Activated naive CD8-positive, alpha-beta T cell treated with anti-CD3 and anti-CD28 coated beads, Interleukin-2, amount 10 ng/mL, durations not matched to agents 7 days and 5 days (primary cell): ENCODE results near the gene SH3BP1. TPM values are rescaled to one million over a fixed set of nuclear protein-coding genes. Genes with fewer than 3 reads are reported as not detected.

Source experiments
- ATAC-seq: fragments of 150-1000 bp; cut with Tn5 transposase; one replicate; pipeline ENCODE4 v1.10.0; 2021; ENCODE audit warnings: low read depth, moderate library complexity
- POLR2A ChIA-PET: fragments of 350-600 bp; sonication (Branson Sonifier 250); formaldehyde crosslinking; loops from one replicate; lab custom pipeline; 2021; ENCODE audit warnings: antibody characterized with exemption; lab: Charles Lee
- DNase-seq: peaks from one replicate; pipeline ENCODE4 v3.0.0; 2021
- H3K27ac Mint-ChIP-seq: one replicate; pipeline ENCODE4 v1.8.0; 2022; ENCODE audit warnings: mild to moderate bottlenecking, mixed read lengths
- H3K27me3 Mint-ChIP-seq: one replicate; pipeline ENCODE4 v1.8.0; 2022; ENCODE audit warnings: mild to moderate bottlenecking, moderate library complexity, mixed read lengths
- H3K36me3 Mint-ChIP-seq: one replicate; pipeline ENCODE4 v1.8.0; 2021; ENCODE audit warnings: mild to moderate bottlenecking, mixed read lengths
- H3K4me1 Mint-ChIP-seq: one replicate; pipeline ENCODE4 v1.8.0; 2021; ENCODE audit warnings: mixed read lengths
- H3K4me3 Mint-ChIP-seq: one replicate; pipeline ENCODE4 v1.8.0; 2022; ENCODE audit warnings: mild to moderate bottlenecking, moderate library complexity, mixed read lengths
- H3K9me3 Mint-ChIP-seq: one replicate; pipeline ENCODE4 v1.8.0; 2021; ENCODE audit warnings: mixed read lengths
- total RNA-seq, 2 experiments: library from RNA; stranded (reverse); gene quantifications; one replicate each; pipeline ENCODE4 v1.2.3, GENCODE V29; 2021

Gene SH3BP1
- total RNA-seq, 2 experiments from 2014 or later: 157 to 169 TPM

- Mint-ChIP-seq H3K4me1 (peaks cover 37% of the 10 kb centered on the region), H3K4me3 (peak overlapping the region; percentile 91), H3K9me3 (no peaks in the 10 kb centered on the region), H3K36me3 (peaks cover 8% of the 10 kb centered on the region), H3K27ac (peak overlapping the region; percentile 74), H3K27me3 (no peaks in the 10 kb centered on the region)
- DNase-seq (no peak), ATAC-seq (no peak)
- POLR2A ChIA-PET: interaction anchor here (0.6 to 9.9 kb wide), 11 partner anchors 11 to 994 kb away, joined by 3 to 216 read pairs (median 11); partner anchors contain the start of genes GGA1, LGALS1, NOL12 and SH3BP1
These were observed 19.8 kb downstream of the SH3BP1 start for GRCh38 chr22:37659066-37659896.

GRCh38 chr22:37659897-37660708, 20.6 kb downstream of the SH3BP1 start:
- H3K4me1 Mint-ChIP-seq: peaks cover 39% of the 10 kb centered on the region
- ATAC-seq (no peak), DNase-seq (no peak)
- H3K4me3 Mint-ChIP-seq: peak overlapping the region; percentile 91
- peaks cover 4% of the 10 kb centered on the region for H3K36me3 Mint-ChIP-seq
- H3K27me3 Mint-ChIP-seq: no peaks in the 10 kb centered on the region
- H3K9me3 Mint-ChIP-seq: no peaks in the 10 kb centered on the region
- POLR2A ChIA-PET: interaction anchor here (0.6 to 9.9 kb wide), 4 partner anchors 18 to 993 kb away, joined by 5 to 216 read pairs (median 29); partner anchors contain the start of genes GGA1, LGALS1 and NOL12
- peak overlapping the region; percentile 74 for H3K27ac Mint-ChIP-seq

- POLR2A ChIA-PET: interaction anchor here (0.5 to 9.9 kb wide), 4 partner anchors 17 to 38 kb away, joined by 3 to 216 read pairs (median 4); partner anchors contain the start of genes LGALS1 and NOL12
- peaks cover 4% of the 10 kb centered on the region for H3K36me3 Mint-ChIP-seq
- ATAC-seq (no peak), DNase-seq (no peak)
- H3K4me3 Mint-ChIP-seq: peak overlapping the region; percentile 91
- peaks cover 39% of the 10 kb centered on the region for H3K4me1 Mint-ChIP-seq
- H3K27me3 Mint-ChIP-seq: no peaks in the 10 kb centered on the region
- H3K9me3 Mint-ChIP-seq: no peaks in the 10 kb centered on the region
- H3K27ac Mint-ChIP-seq: no peak overlapping the region
These were observed 21.2 kb downstream of the SH3BP1 start for GRCh38 chr22:37660709-37661045.

GRCh38 chr22:37661160-37661924, 21.9 kb downstream of the SH3BP1 start:
- peak overlapping the region; percentile 91 for H3K4me3 Mint-ChIP-seq
- DNase-seq: no peak
- no peaks in the 10 kb centered on the region for H3K27me3 Mint-ChIP-seq
- POLR2A ChIA-PET: interaction anchor here (0.5 to 9.9 kb wide), 5 partner anchors 17 to 52 kb away, joined by 3 to 216 read pairs (median 4); partner anchors contain the start of genes LGALS1 and NOL12
- H3K9me3 Mint-ChIP-seq: no peaks in the 10 kb centered on the region
- peaks cover 4% of the 10 kb centered on the region for H3K36me3 Mint-ChIP-seq
- H3K4me1 Mint-ChIP-seq: peaks cover 40% of the 10 kb centered on the region
- no peak overlapping the region for H3K27ac Mint-ChIP-seq
- no peak for ATAC-seq

- Mint-ChIP-seq H3K4me1 (peaks cover 40% of the 10 kb centered on the region), H3K36me3 (peaks cover 8% of the 10 kb centered on the region), H3K4me3 (no peak overlapping the region), H3K9me3 (no peaks in the 10 kb centered on the region), H3K27me3 (no peaks in the 10 kb centered on the region), H3K27ac (peak overlapping the region; percentile 4)
- ATAC-seq (no peak), DNase-seq (no peak)
- POLR2A ChIA-PET: interaction anchor here (1.6 to 9.9 kb wide), 2 partner anchors 16 to 53 kb away, joined by 4 to 216 read pairs; partner anchors contain the start of genes LGALS1 and NOL12
These were observed 22.6 kb downstream of the SH3BP1 start for GRCh38 chr22:37662039-37662438.

GRCh38 chr22:37663521-37664140, 24.2 kb downstream of the SH3BP1 start:
- Mint-ChIP-seq H3K27me3 (no peaks in the 10 kb centered on the region), H3K4me3 (no peak overlapping the region), H3K9me3 (no peaks in the 10 kb centered on the region), H3K36me3 (peaks cover 8% of the 10 kb centered on the region), H3K27ac (no peak overlapping the region), H3K4me1 (peaks cover 34% of the 10 kb centered on the region)
- POLR2A ChIA-PET: interaction anchor here (0.6 to 9.9 kb wide), 5 partner anchors 14 to 189 kb away, joined by 3 to 216 read pairs (median 3); partner anchors contain the start of genes LGALS1 and NOL12
- DNase-seq (no peak), ATAC-seq (no peak)

GRCh38 chr22:37664249-37665101, 25.0 kb downstream of the SH3BP1 start:
- Mint-ChIP-seq H3K4me1 (peaks cover 33% of the 10 kb centered on the region), H3K27ac (no peak overlapping the region)
- POLR2A ChIA-PET: interaction anchor here (0.7 to 9.9 kb wide), 2 partner anchors 14 to 188 kb away, joined by 3 to 216 read pairs; partner anchors contain the start of genes LGALS1 and NOL12

DNA sequence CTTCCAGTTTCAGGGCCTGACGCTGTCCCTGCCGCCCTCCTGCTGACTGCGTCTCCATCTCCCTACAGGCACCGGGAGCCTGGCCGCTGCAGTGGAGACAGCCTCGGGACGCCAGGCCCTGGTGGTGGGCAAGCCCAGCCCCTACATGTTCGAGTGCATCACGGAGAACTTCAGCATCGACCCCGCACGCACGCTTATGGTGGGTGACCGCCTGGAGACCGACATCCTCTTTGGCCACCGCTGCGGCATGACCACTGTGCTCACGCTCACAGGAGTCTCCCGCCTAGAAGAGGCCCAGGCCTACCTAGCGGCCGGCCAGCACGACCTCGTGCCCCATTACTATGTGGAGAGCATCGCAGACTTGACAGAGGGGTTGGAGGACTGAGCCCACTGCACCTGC, 26.0 kb downstream of the SH3BP1 start:
- DNase-seq (no peak), ATAC-seq (no peak)
- H3K4me1 Mint-ChIP-seq: peaks cover 25% of the 10 kb centered on the region
- no peaks in the 10 kb centered on the region for H3K9me3 Mint-ChIP-seq
- H3K27me3 Mint-ChIP-seq: no peaks in the 10 kb centered on the region
- POLR2A ChIA-PET: no interaction called here
- no peak overlapping the region for H3K4me3 Mint-ChIP-seq
- H3K36me3 Mint-ChIP-seq: peaks cover 4% of the 10 kb centered on the region
- H3K27ac Mint-ChIP-seq: no peak overlapping the region

More at GRCh38 chr22:37664249-37665101, 25.0 kb downstream of the SH3BP1 start:
- no peaks in the 10 kb centered on the region for H3K27me3 Mint-ChIP-seq
- ATAC-seq: no peak
- peaks cover 6% of the 10 kb centered on the region for H3K36me3 Mint-ChIP-seq
- H3K9me3 Mint-ChIP-seq: no peaks in the 10 kb centered on the region
- no peak overlapping the region for H3K4me3 Mint-ChIP-seq
- no peak for DNase-seq

GRCh38 chr22:37669586-37669985, 30.1 kb downstream of the SH3BP1 start:
- peaks cover 26% of the 10 kb centered on the region for H3K4me1 Mint-ChIP-seq
- no peaks in the 10 kb centered on the region for H3K9me3 Mint-ChIP-seq
- H3K36me3 Mint-ChIP-seq: peaks cover 4% of the 10 kb centered on the region
- no peaks in the 10 kb centered on the region for H3K27me3 Mint-ChIP-seq
- POLR2A ChIA-PET: interaction anchor here (18.0 kb wide), 1 partner anchor 9 kb away, joined by 216 read pairs; the partner anchor contains the start of gene PDXP
- DNase-seq (no peak), ATAC-seq (no peak)
- H3K27ac Mint-ChIP-seq: no peak overlapping the region
- no peak overlapping the region for H3K4me3 Mint-ChIP-seq

DNA sequence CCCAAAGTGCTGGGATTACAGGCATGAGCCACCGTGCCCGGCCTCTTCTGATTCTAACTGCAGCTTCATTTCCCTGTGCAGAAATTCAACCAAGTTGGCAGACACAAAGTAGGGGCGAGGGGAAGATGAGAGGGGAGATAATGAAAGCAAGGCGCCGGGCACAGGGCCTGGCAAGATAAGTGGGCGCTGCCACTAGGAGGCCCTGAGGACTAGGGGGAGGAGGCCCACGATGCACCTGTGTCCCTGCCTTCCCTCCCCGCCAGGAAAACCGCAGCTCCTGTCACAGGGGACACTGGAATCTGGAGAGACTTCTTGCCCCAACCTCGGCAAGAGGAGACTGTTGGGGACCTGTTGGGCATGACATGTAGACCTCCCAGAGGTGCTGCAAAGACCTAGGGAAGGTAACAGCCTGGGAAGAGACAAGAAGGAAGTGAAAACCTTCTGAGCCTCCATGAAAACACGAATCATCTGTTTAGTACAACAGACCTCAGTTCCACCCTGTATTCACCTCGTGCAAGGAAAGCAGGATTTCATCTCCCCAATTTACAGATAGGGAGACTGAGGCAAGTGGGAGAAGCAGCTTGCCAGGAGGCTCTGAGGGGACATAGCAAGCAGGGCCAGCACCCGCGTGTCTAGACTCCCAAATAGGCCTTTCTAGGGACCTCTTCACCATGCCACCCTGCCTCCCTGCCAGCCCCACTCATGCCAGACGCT, 32.9 kb downstream of the SH3BP1 start:
- H3K9me3 Mint-ChIP-seq: no peaks in the 10 kb centered on the region
- DNase-seq: no peak

More for the DNA sequence above, 32.9 kb downstream of the SH3BP1 start:
- H3K27me3 Mint-ChIP-seq: no peaks in the 10 kb centered on the region
- peaks cover 4% of the 10 kb centered on the region for H3K36me3 Mint-ChIP-seq
- POLR2A ChIA-PET: interaction anchor here (1.1 to 18.0 kb wide), 6 partner anchors 9 to 63 kb away, joined by 3 to 216 read pairs (median 4); partner anchors contain the start of genes NOL12 and PDXP
- H3K4me3 Mint-ChIP-seq: peak overlapping the region; percentile 53
- peaks cover 24% of the 10 kb centered on the region for H3K4me1 Mint-ChIP-seq
- no peak for ATAC-seq
- H3K27ac Mint-ChIP-seq: peak overlapping the region; percentile 69
